GM18505 (cell line): Measurements from ENCODE around the gene RARRES2.

ENCODE experiments used
- ATAC-seq: cut with Tn5 transposase; IDR thresholded peaks from one replicate; pipeline ENCODE4 v1.9.1; 2021; ENCODE audit not compliant: unreplicated experiment
- POLR2A ChIP-seq: IDR thresholded peaks from 4 replicates; pipeline ENCODE4 v1.6.1; 2011; ENCODE audit warnings: borderline replicate concordance; ENCODE audit not compliant: insufficient read depth, insufficient read length; ENCODE audit errors: extremely low read depth

RARRES2 gene

GRCh38 chr7:150332852-150333635 lies 8.4 kb downstream of the RARRES2 start:
- TF ChIP-seq POLR2A: no peak
- no peak for ATAC-seq

DNA sequence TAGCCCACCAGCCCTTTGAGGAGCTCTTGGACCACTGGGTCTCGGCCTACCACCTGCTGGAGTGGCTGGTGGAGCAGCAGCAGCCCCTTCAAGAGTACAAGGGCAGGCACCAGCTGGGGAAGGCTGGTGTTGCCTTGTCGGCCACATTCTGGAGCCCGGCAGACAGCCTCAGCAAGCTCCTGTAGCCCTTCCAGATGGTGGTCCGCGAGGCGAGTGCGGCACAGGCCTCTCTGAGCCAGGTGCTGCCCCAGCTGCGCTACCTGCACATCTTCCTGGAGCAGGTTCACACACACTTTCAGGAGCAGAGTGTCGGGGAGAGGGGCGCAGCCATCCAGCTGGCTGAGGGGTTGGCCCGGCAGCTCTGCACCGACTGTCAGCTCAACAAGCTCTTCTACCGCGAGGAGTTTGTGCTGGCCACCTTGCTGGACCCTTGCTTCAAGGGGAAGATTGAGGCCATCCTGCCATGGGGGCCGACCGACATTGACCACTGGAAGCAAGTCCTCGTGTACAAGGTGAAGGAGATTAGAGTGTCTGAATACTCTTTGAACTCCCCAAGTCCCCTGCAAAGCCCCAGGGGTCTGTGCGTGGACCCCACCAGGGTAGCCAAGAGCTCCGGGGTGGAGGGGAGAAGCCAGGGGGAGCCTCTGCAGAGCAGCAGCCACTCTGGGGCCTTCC lies 11.1 kb downstream of the RARRES2 start:
- TF ChIP-seq POLR2A: no peak
- ATAC-seq: no peak

GRCh38 chr7:150329331-150330120 lies 11.9 kb downstream of the RARRES2 start:
- no peak for ATAC-seq
- TF ChIP-seq POLR2A: no peak

- no peak for TF ChIP-seq POLR2A
- ATAC-seq: no peak
Measured at GRCh38 chr7:150327308-150327707, 14.1 kb downstream of the RARRES2 start.

- no peak for ATAC-seq
- no peak for TF ChIP-seq POLR2A
Measured at GRCh38 chr7:150326657-150327268, 14.7 kb downstream of the RARRES2 start.

DNA sequence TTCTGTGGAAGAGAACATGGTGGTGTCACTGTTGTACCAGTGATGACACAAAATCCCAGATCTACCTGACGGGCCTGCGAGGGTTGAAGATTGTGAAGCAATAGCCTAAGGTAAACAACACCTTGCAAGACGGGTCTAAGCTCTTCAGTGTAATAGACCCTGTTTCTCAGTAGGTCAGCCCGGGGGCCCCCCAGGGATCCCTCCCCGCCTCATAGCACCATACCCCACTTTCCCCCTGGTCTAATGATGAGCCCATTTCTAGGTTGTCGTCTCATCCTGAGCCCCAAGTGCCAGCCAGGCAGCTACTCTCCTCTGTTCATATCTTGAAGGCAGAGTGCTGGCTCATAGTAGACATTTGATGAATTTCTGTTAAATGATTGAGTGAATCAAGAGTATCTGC lies 15.5 kb downstream of the RARRES2 start:
- no peak for TF ChIP-seq POLR2A
- ATAC-seq: no peak

GRCh38 chr7:150325110-150325611 lies 16.3 kb downstream of the RARRES2 start:
- ATAC-seq: no peak
- no peak for TF ChIP-seq POLR2A

DNA sequence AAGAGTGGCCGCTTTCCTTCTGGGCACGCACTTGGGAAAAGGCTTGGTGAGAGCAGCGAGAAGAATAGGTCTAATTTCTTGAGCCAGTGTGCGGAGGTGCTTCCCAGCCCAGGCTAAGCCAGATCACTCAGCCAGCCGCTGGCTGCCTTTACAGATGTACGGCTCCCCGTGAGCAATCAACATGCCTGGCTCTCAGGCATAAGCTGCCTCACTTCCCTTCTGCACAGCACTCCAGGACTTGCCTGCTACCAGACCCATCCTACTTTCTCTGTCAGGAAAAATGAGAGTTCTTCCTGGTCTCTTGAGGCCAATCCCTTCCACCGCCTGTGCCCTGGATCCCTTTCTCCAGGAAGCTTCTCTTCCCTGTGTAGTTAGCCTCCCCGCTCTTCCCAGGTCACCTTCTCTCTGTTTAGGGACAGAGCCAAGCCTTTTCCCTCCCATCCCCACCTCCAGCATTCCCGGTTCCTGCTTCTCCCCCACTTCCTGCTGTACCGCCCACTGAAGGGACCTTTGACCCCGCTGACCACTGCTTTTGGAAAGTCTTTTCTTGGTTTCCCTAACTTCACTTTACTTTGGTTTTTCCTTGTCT lies 17.0 kb downstream of the RARRES2 start:
- TF ChIP-seq POLR2A: no peak
- no peak for ATAC-seq

GRCh38 chr7:150323682-150324372 lies 17.6 kb downstream of the RARRES2 start:
- ATAC-seq: peak; percentile 12
- TF ChIP-seq POLR2A: no peak

GRCh38 chr7:150322833-150323681 lies 18.4 kb downstream of the RARRES2 start, which contains the start of the genes ACTR3C and LRRC61:
ACTR3C (minus strand) TSS chr7:150323545; CDS start chr7:150295296, 28,249 bp downstream.
LRRC61 (plus strand) TSS chr7:150323355; CDS start chr7:150336862, 13,507 bp downstream.
- peak; percentile 90 for TF ChIP-seq POLR2A
- peak; percentile 58 for ATAC-seq
